HG03378 (cell line): Measurements from ENCODE around the gene EGFR.

Experiments
- ATAC-seq: cut with Tn5 transposase; IDR thresholded peaks from one replicate; pipeline ENCODE4 v1.9.1; 2021; ENCODE audit warnings: mild to moderate bottlenecking, moderate library complexity; ENCODE audit not compliant: unreplicated experiment

Gene EGFR

DNA sequence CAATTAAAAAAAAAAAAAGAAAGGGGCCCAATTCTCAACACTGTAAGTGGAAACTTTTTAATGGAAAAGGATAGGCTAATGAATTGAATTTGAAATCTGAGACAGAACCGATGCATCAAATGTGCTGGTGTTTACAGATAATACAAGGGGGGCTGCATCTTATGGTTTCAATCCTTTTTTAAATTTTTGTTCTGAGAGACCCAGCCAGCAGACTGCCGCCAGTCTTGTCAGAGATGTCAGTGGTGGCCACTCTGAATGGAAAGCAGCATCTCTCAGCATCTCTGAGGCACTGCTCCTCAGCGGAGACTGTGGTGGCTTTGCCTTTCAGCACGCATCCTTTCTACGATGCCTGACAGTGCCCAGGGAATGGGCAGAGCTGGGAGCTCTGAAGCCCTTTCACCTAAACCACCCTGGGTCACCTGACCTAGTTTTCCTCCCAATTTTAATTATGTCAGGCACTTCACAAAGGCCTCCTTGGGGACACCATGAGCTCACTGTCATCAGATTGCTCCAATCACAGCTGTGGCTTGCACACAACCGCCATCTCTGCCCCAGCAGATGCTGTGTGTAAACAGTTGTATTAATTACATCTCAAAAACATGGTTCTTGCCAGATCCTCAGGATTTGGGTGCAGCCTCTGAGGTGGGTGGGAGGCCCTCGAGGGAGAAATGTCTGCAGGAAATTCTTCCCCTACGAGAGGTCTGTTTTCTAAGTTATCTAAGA, 81.2 kb downstream of the EGFR start:
- no peak for ATAC-seq

GRCh38 chr7:55100544-55101327, 81.9 kb downstream of the EGFR start:
- no peak for ATAC-seq

- no peak for ATAC-seq
These were observed 82.5 kb downstream of the EGFR start for GRCh38 chr7:55101359-55101758.

- no peak for ATAC-seq
These were observed 85.3 kb downstream of the EGFR start for GRCh38 chr7:55104123-55104522.

GRCh38 chr7:55104712-55105433, 86.1 kb downstream of the EGFR start:
- ATAC-seq = no peak

DNA sequence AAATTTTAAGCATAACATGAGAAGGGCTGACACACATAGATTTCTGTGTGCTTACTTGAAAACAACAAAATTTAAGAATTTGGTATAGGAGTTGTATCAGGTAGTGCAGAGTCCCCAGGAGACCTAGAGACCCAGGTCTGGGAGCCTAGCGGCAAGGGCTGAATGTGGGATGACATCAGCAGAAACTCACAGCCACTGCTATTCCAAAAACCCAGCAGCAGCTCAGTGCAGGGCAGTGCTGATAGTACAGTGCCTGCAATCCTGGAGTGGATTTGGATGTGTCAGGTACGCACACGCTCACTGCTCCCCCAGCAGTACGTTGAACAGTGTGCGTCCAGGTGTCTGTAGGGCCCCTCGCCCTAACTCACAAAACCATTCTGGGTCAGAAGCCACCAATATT, 87.1 kb downstream of the EGFR start:
- no peak for ATAC-seq

GRCh38 chr7:55107946-55108345, 89.1 kb downstream of the EGFR start:
- ATAC-seq = no peak

GRCh38 chr7:55108401-55108800, 89.6 kb downstream of the EGFR start:
- no peak for ATAC-seq

DNA sequence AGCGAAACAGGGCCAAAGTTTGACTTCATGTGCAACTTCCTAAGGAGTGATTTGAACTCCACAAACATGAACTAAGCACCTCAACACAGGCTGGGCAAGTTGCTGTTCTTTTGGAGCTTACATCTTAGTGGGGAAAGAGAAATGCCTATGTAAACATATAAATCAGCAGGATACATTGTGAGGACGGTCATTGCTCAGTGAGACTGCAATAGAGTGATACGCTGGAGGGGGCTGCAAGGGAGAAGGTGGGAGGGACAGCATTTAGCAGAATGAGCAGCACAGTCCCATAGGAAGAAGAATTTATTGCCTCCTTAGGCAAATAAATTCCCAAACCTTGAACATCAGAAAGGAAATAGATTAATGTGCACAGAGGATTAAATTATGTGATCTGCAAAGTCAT, 90.0 kb downstream of the EGFR start:
- no peak for ATAC-seq

DNA sequence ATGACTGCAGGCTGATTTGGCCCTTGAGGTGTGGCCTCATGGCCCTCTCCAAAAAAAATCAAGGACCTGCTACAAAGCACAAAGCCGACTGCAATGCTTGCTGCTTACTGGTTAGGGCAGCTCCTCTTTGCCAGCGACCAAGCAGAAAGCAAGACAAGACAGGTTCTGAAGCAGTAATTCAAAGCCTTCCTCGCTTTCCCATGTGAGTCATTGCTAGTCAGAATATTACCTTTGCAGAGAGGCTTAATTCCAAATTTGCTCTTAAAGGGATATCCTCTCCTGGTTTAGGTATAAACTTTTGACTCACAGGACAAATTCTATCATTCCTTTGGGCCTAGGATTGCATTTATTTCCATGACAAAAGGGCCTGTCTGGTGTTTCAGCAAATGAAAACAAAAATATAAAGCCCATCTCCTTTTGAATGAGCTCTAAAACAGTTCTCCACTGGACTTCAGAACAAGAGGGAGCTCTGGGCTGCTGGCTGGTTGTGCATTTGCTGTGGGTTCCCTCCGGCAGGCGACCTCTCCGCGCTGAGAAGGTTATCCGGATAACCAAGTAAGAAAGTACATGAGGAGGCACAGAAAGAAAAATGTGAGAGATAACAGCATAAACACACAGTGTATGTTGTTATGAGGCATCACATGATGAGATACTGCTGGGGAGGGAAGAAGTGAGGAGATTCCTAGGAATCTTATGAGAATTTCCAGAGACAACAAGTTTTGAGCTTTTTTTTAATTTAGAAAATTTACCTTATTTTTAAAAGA, 90.8 kb downstream of the EGFR start:
- ATAC-seq = no peak

GRCh38 chr7:55110282-55110992, 91.6 kb downstream of the EGFR start:
- ATAC-seq = no peak

DNA sequence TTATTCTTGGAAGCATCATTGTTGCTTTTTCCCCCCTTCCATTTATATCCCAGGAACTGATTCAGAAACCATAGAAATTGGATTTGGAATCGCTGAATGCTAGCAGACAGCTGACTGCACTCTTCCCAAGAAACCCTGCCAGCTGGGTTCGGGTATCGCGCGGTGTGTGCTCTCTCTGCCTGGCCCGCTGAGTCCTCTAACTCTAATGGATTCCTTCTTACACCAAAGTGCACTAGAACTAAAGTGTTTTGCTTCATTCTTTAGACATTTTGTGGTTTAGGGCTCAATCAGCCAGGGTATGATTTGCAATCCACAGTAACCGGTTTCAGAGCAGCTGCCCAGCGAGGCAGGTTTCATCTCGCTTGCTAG, 92.2 kb downstream of the EGFR start:
- no peak for ATAC-seq

DNA sequence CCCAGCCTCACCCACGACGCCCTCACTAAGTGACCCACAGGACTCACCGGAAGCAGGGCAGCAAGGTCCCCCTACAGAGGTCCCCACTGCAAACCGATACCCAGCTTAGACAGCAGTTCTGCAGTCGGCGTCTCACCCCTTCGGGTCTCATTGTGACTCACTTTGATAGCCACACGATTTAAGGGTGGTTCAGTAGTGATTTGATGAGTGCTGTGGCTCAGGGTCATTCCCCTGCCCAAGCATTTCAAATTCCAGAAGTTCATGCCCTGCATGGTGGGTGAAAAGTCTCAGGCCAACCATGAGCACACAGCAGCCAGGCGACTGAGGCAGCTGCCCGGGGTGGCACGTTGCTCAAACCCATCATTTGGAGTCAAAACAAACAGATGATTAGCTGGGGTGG, 93.2 kb downstream of the EGFR start:
- no peak for ATAC-seq

DNA sequence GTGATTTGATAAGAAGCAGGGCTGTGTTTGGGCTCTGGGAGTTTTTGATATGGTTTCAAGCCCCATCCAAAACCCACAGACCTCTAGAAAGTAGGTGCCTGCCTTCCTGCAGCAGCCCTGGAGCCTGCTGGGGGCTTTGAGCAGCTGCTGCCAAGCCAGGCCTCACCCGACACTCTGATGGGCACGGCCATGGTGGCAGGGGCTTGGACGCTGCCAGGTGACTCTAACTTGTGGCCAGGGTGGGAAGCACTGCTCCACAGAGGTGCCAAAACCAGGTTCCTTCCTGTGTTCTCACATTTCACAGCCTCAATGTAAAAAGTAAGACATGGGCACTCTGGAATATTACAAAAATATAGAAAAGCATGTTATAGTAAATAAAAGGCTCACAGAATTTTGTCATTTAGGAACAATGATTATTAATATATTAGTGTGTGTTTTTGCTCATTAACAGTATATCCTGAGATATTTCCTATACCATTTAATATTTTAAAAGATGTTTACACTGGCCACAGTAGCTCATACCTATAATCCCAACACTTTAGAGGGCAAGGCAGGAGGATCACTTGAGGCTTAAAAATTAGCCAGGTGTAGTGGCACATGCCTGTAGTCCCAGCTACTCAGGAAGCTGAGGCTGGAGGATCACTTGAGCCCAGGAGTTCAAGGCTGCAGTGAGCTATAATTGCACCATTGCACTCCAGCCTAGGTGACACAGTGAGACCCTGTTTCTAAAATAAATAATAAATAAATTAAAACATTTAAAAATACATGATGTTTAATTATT, 95.1 kb downstream of the EGFR start:
- ATAC-seq = no peak

DNA sequence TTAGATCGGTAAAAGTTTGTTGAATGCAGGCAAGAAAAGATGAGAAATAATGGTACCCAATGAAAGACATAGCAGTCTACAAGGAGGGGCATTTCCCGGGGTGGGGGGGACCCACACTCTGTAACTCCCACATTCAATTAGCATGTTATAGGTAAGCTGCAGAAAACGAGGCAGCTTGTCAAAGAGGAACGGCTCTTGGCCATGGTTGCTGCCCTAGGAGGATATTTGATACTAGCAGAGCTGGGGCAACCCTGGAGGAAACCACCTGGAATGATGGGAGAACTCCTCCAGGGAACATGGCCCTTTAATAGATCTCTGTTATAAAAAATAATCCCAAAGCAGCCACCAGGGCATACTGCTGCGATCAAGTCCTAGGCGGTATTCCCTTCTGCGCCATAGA, 98.5 kb downstream of the EGFR start:
- no peak for ATAC-seq

DNA sequence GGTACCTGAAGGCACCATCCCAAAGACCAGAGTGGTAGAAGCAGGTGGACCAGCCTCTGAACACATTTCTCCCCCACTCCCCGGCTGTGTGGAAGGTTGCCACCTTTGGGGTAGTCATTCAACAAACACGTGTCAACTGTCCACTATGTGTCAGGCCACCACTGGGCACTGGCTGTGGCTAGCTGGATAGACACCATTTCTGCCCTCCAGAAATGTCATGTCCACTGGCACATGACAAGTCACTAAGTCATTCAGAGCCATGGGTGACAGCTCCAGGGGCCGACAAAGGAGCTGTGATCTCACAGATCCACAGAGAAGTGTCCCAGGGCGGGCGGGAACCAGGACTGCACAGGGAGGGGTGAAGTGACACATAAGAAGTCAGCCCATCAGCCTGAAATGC, 99.6 kb downstream of the EGFR start:
- ATAC-seq = no peak

DNA sequence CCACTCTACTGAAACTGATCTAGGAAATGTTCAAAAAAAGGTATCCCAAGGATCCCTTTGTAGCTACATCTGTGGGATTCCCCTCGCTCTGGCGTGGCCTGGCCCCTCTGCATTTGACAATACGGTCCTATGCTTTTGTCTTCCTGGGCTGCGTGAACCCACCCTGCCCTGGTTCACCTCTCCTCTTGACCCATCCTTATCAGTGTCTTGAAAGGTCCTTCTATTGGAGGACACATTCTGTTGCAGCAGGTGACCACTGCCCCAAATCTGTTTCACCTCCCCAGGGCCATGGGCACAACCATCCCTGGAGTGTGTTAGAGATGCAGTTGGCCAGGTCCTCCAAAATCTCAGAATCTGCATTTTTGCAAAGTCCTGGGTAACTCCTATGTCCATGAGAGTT, 100.8 kb downstream of the EGFR start:
- no peak for ATAC-seq

DNA sequence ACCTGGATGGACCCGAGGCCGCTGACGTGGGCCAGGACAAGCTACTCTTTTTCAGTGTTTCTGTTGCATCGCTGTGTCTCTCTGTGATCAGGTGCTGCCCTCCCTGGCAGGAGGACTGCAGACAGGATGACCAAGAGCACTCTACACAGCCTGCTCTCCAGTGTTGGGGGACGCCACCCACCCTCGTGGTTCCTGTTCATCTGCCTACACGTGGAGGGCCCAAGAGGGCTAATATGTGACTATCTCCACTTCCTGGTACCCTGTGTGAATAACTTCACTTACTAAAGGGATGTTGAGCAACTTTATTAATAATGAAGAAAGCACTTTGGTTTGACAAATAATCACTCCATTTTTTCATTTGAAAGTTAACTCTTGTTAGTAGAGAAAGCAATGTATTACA, 101.3 kb downstream of the EGFR start:
- no peak for ATAC-seq

GRCh38 chr7:55120501-55121198, 101.8 kb downstream of the EGFR start:
- no peak for ATAC-seq
